Measurements from ENCODE around the gene NOS2. TPM values are rescaled to one million over a fixed set of nuclear protein-coding genes. Genes with fewer than 3 reads are reported as not detected.
"Not testable (repeated sequence)": the region's sequence is repeated elsewhere in the genome, so short reads cannot be mapped to it uniquely, and the experiment has no call there.

NOS2 gene
- total RNA-seq, 5 donors from 2014 or later (not counting 1 experiment from before 2014, with no cell fraction given) = 0.07 to 0.10 (median 0.09) TPM

GRCh38 chr17:27755706-27756466 lies 44.4 kb downstream of the NOS2 start:
- 89% methylated on average over 26 of the region's 28 CpGs for WGBS (ENCODE audit: insufficient coverage)
- Mint-ChIP-seq H3K4me3 (no peak overlapping the region), H3K27ac (no peak overlapping the region), H3K27me3 (peaks cover 3 to 4% of the 10 kb centered on the region in 2 donors), H3K36me3 (no peaks in the 10 kb centered on the region), H3K4me1 (peaks cover 0 to 2% (median 0%) of the 10 kb centered on the region in 3 donors), H3K9me3 (no peaks in the 10 kb centered on the region)
- no peak overlapping the region for H3K27ac ChIP-seq (ENCODE audit: low read length)
- H3K4me3 ChIP-seq (ENCODE audit: control insufficient read depth in 1 of 2, extremely low read depth in 1 of 2, low read length in 1 of 2) = no peak overlapping the region
- ATAC-seq (replicated peaks in 1 of 4) (no peak), DNase-seq (no peak)
- POLR2A ChIA-PET = no interaction called here
- CTCF ChIA-PET = interaction anchor here (0.7 to 2.4 kb wide), 5 partner anchors 15 to 154 kb away, joined by 3 to 6 read pairs (median 5); no protein-coding TSS in a partner anchor
- no peaks in the 10 kb centered on the region for H3K4me1 ChIP-seq (ENCODE audit: control insufficient read depth in 1 of 2, extremely low read depth in 1 of 2, insufficient read depth in 2 of 2, low read length in 2 of 2)
- H3K27me3 ChIP-seq (replicated peaks in 1 of 2; ENCODE audit: control insufficient read depth in 2 of 2, extremely low read depth in 1 of 2, insufficient read depth in 2 of 2, low read length in 1 of 2) = peaks cover 0 to 21% of the 10 kb centered on the region in 2 experiments
- no peaks in the 10 kb centered on the region for H3K36me3 ChIP-seq (ENCODE audit: control insufficient read depth in 2 of 2, extremely low read depth in 1 of 2, insufficient read depth in 1 of 2, low read length in 1 of 2)
- no peaks in the 10 kb centered on the region for H3K9me3 ChIP-seq

DNA sequence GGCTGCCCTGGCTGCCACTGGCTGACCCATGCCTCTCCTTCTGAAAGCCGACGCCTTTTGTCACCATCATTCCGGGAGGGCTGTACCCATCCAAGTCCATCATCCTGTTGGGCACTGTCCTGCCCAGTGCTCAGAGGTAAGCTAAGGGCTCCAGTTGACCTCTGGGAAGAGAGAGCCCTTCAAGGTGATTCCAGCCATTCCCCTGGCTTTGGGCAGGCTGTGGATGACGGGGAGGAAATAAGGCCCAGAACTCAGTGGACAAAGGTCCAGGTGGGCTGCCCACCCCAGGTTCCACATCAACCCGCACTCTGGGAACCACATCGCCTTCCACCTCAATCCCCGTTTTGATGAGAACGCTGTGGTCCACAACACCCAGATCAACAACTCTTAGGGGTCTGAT lies 45.8 kb downstream of the NOS2 start:
- 100% methylated on average over 3 of the region's 8 CpGs for WGBS (ENCODE audit: insufficient coverage)
- ChIA-PET CTCF (no interaction called here), POLR2A (no interaction called here)

DNA sequence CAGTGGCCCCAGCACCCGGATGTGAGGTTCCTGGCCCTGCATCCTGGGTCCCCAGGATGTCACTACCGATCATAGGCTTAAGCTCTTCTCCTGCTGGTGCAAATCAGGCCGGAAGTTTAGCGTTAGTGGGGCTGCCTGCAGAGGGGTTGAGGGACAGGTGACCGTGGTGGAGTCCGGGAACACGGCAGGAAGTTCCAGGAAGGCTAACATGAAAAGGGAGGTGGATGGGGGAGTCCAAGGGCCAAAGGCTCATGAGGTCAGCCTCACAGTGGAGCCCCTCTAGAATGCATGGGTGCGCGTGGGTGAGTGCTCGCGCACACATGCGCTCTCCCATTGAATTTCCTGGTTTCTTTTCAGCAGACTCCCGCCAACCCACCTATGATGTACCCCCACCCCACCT lies 46.6 kb downstream of the NOS2 start:
- CTCF ChIA-PET; H3K4me1 Mint-ChIP-seq; H3K4me3 Mint-ChIP-seq; POLR2A ChIA-PET; H3K9me3 Mint-ChIP-seq; H3K27me3 ChIP-seq (replicated peaks in 1 of 2; ENCODE audit: control insufficient read depth in 2 of 2, extremely low read depth in 1 of 2, insufficient read depth in 2 of 2, low read length in 1 of 2); H3K9me3 ChIP-seq; DNase-seq; H3K27ac Mint-ChIP-seq; H3K27ac ChIP-seq (ENCODE audit: low read length); H3K36me3 Mint-ChIP-seq; H3K36me3 ChIP-seq (ENCODE audit: control insufficient read depth in 2 of 2, extremely low read depth in 1 of 2, insufficient read depth in 1 of 2, low read length in 1 of 2); H3K4me3 ChIP-seq (ENCODE audit: control insufficient read depth in 1 of 2, extremely low read depth in 1 of 2, low read length in 1 of 2); H3K27me3 Mint-ChIP-seq; H3K4me1 ChIP-seq (ENCODE audit: control insufficient read depth in 1 of 2, extremely low read depth in 1 of 2, insufficient read depth in 2 of 2, low read length in 2 of 2); ATAC-seq (replicated peaks in 1 of 4): not testable (repeated sequence)
- 82% methylated on average over 7 of the region's 13 CpGs for WGBS (ENCODE audit: insufficient coverage)

More for the DNA sequence above, 45.8 kb downstream of the NOS2 start:
- Histone ChIP-seq H3K4me3 (ENCODE audit: control insufficient read depth in 1 of 2, extremely low read depth in 1 of 2, low read length in 1 of 2) (no peak overlapping the region), H3K4me1 (ENCODE audit: control insufficient read depth in 1 of 2, extremely low read depth in 1 of 2, insufficient read depth in 2 of 2, low read length in 2 of 2) (no peaks in the 10 kb centered on the region), H3K9me3 (no peaks in the 10 kb centered on the region), H3K27ac (ENCODE audit: low read length) (no peak overlapping the region), H3K27me3 (replicated peaks in 1 of 2; ENCODE audit: control insufficient read depth in 2 of 2, extremely low read depth in 1 of 2, insufficient read depth in 2 of 2, low read length in 1 of 2) (peaks cover 0 to 10% of the 10 kb centered on the region in 2 experiments), H3K36me3 (ENCODE audit: control insufficient read depth in 2 of 2, extremely low read depth in 1 of 2, insufficient read depth in 1 of 2, low read length in 1 of 2) (no peaks in the 10 kb centered on the region)
- no peak overlapping the region for H3K27ac Mint-ChIP-seq
- DNase-seq = no peak
- no peaks in the 10 kb centered on the region for H3K36me3 Mint-ChIP-seq
- no peaks in the 10 kb centered on the region for H3K9me3 Mint-ChIP-seq
- H3K4me3 Mint-ChIP-seq = no peak overlapping the region
- peaks cover 0 to 4% of the 10 kb centered on the region in 2 donors for H3K27me3 Mint-ChIP-seq
- H3K4me1 Mint-ChIP-seq = no peaks in the 10 kb centered on the region
- no peak for ATAC-seq (replicated peaks in 1 of 4)

DNA sequence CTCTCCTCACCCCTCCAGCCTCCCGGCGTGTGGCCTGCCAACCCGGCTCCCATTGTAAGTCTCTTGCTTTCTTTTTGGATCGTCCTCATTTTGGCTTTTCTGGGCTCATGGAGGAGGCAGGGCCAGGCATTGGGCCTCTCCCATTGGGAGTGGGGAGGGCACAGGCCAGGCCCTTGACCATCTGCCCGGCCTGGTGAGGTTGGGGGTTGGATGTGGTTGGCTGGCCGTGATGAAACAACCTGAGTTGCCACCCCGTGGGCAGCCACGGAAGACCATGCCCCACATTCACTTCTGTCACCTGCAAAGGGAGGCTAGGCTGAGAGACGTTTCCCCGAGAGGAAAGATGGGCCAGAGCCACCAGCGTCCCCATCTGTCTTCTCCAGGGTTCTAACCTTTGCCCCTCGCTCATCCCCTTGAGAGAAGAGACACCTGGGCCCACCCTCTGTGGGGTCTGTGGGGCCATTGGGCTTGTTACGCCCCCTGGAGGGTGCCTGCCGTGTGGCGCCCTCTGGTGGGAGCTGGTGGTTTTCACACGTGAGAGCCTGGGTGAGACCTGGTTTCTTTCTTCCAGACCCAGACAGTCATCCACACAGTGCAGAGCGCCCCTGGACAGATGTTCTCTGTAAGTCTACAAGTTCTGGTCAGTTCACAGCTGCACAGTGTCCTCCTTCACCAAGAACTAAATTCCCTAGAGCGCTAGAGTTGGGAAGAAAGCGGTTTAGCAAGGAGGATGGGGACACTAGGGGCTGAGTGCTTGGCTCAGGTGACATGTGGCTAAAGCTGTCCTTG lies 47.3 kb downstream of the NOS2 start:
- H3K4me1 ChIP-seq (ENCODE audit: control insufficient read depth in 1 of 2, extremely low read depth in 1 of 2, insufficient read depth in 2 of 2, low read length in 2 of 2); POLR2A ChIA-PET; H3K9me3 ChIP-seq; DNase-seq; H3K4me3 ChIP-seq (ENCODE audit: control insufficient read depth in 1 of 2, extremely low read depth in 1 of 2, low read length in 1 of 2); H3K27ac Mint-ChIP-seq; H3K27me3 ChIP-seq (replicated peaks in 1 of 2; ENCODE audit: control insufficient read depth in 2 of 2, extremely low read depth in 1 of 2, insufficient read depth in 2 of 2, low read length in 1 of 2); H3K4me3 Mint-ChIP-seq; H3K36me3 ChIP-seq (ENCODE audit: control insufficient read depth in 2 of 2, extremely low read depth in 1 of 2, insufficient read depth in 1 of 2, low read length in 1 of 2); H3K27ac ChIP-seq (ENCODE audit: low read length); H3K36me3 Mint-ChIP-seq; H3K4me1 Mint-ChIP-seq; CTCF ChIA-PET; H3K9me3 Mint-ChIP-seq; H3K27me3 Mint-ChIP-seq: not testable (repeated sequence)
- peak in 3 of 4 experiments; percentile 17 to 50 (median 38) for ATAC-seq (replicated peaks in 1 of 4)
- 100% methylated on average over 1 of the region's 19 CpGs for WGBS (ENCODE audit: insufficient coverage)

DNA sequence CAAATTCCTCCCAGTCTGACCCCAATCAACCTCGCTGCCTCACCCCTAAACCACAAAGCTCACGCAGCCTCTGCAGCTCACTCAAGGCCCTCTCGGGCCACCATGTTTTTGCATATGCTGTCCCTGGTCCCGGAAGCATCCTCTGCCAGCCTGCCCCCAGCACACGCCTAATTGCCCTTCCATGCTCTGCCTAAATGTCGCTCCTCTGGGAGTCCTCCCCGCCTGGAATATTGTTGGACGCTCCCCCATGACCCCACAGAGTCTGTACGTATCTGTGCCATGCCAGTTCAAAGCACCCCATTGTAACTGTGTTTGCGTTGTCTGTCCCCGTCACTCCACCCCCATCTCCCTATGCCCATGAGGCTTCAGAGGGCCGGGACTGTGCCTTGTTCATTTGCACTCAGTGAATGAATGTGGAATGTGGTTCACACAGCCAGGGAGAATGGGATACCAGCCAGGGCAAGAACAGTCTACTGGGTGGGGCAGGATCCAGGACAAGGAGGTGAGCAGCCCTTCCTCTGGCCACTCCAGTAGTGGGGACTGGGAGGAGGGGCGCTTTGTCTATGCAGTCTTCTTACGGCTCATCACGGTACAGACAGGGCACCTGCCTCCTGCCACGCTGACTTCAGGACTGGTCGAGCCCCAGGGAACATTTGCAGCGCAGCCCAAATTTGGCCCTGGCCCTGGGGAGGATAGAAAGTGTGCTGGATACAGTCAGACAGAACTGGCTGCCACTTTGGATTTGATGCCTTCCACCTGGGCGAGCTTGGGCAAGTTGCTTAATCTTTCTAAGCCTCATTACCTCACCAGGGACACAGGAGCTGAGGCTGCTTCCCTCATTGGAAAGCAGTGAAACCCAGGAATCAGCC lies 48.5 kb downstream of the NOS2 start:
- Histone ChIP-seq H3K27me3 (replicated peaks in 1 of 2; ENCODE audit: control insufficient read depth in 2 of 2, extremely low read depth in 1 of 2, insufficient read depth in 2 of 2, low read length in 1 of 2) (peaks cover 0 to 5% of the 10 kb centered on the region in 2 experiments), H3K9me3 (no peaks in the 10 kb centered on the region), H3K4me3 (ENCODE audit: control insufficient read depth in 1 of 2, extremely low read depth in 1 of 2, low read length in 1 of 2) (no peak overlapping the region), H3K36me3 (ENCODE audit: control insufficient read depth in 2 of 2, extremely low read depth in 1 of 2, insufficient read depth in 1 of 2, low read length in 1 of 2) (no peaks in the 10 kb centered on the region), H3K27ac (ENCODE audit: low read length) (no peak overlapping the region), H3K4me1 (ENCODE audit: control insufficient read depth in 1 of 2, extremely low read depth in 1 of 2, insufficient read depth in 2 of 2, low read length in 2 of 2) (no peaks in the 10 kb centered on the region)
- no peak overlapping the region for H3K27ac Mint-ChIP-seq
- H3K36me3 Mint-ChIP-seq = no peaks in the 10 kb centered on the region
- DNase-seq (no peak), ATAC-seq (replicated peaks in 1 of 4) (no peak)
- H3K4me3 Mint-ChIP-seq = no peak overlapping the region
- ChIA-PET CTCF (no interaction called here), POLR2A (no interaction called here)
- H3K9me3 Mint-ChIP-seq = no peaks in the 10 kb centered on the region
- H3K27me3 Mint-ChIP-seq = peaks cover 0 to 4% of the 10 kb centered on the region in 2 donors
- 85% methylated on average over 8 of the region's 19 CpGs for WGBS (ENCODE audit: insufficient coverage)
- no peaks in the 10 kb centered on the region for H3K4me1 Mint-ChIP-seq

DNA sequence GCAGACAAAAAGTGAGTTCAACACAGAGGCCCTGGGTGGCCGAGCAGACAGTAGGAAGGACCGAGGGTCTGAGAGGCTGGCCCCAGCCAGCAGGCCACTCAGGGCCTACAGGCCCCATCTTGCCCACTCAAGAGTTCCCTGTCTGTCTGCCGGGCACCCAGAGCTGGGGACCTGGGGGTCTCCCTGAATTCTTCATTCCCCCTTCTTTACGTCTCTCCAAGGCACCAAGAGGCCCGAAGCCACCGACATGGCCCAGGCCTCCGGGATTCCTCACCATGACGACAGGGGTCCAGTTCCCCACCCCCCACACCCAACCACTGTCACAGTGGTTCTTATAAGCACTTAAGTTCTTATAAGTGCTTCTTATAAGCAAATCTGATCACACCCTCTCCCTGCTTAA lies 49.2 kb downstream of the NOS2 start:
- DNase-seq (no peak), ATAC-seq (replicated peaks in 1 of 4) (no peak)
- Histone ChIP-seq H3K9me3 (no peaks in the 10 kb centered on the region), H3K36me3 (ENCODE audit: control insufficient read depth in 2 of 2, extremely low read depth in 1 of 2, insufficient read depth in 1 of 2, low read length in 1 of 2) (no peaks in the 10 kb centered on the region), H3K27me3 (replicated peaks in 1 of 2; ENCODE audit: control insufficient read depth in 2 of 2, extremely low read depth in 1 of 2, insufficient read depth in 2 of 2, low read length in 1 of 2) (peaks cover 0 to 4% of the 10 kb centered on the region in 2 experiments), H3K4me3 (ENCODE audit: control insufficient read depth in 1 of 2, extremely low read depth in 1 of 2, low read length in 1 of 2) (no peak overlapping the region), H3K27ac (ENCODE audit: low read length) (no peak overlapping the region), H3K4me1 (ENCODE audit: control insufficient read depth in 1 of 2, extremely low read depth in 1 of 2, insufficient read depth in 2 of 2, low read length in 2 of 2) (no peaks in the 10 kb centered on the region)
- no peaks in the 10 kb centered on the region for H3K4me1 Mint-ChIP-seq
- ChIA-PET POLR2A (interaction anchor here in 1 of 2 donors (0.5 kb wide), 1 partner anchor 1077 kb away, joined by 11 read pairs; no protein-coding TSS in a partner anchor), CTCF (no interaction called here)
- H3K27ac Mint-ChIP-seq = no peak overlapping the region
- H3K4me3 Mint-ChIP-seq = no peak overlapping the region
- WGBS (ENCODE audit: insufficient coverage) = 80% methylated on average over 8 of the region's 8 CpGs
- H3K27me3 Mint-ChIP-seq = peaks cover 0 to 4% of the 10 kb centered on the region in 2 donors
- no peaks in the 10 kb centered on the region for H3K36me3 Mint-ChIP-seq
- no peaks in the 10 kb centered on the region for H3K9me3 Mint-ChIP-seq
